ENCODE measurements around the gene FGD6. TPM values are rescaled to one million over a fixed set of nuclear protein-coding genes. Genes with fewer than 3 reads are reported as not detected.
A peak's percentile ranks its signal among the peaks of the same experiment; 100 is the strongest.

The FGD6 gene
- total RNA-seq, 6 donors from 2014 or later = 14.7 to 36.1 (median 20.2) TPM

GRCh38 chr12:95185854-95186253, 31.4 kb downstream of the FGD6 start:
- no peaks in the 10 kb centered on the region for H3K9me3 ChIP-seq
- ATAC-seq (ENCODE audit: low FRiP score in 2 of 2) (no peak), DNase-seq (no peak)
- H3K4me3 ChIP-seq = no peak overlapping the region
- no peaks in the 10 kb centered on the region for H3K27me3 ChIP-seq
- TF ChIP-seq POLR2AphosphoS5 (IDR thresholded peaks at IDR 0.05) (no peak), CTCF (IDR thresholded peaks at IDR 0.05) (no peak), EP300 (IDR thresholded peaks at IDR 0.05) (no peak), POLR2A (IDR thresholded peaks at IDR 0.05) (no peak)
- H3K4me1 ChIP-seq = no peaks in the 10 kb centered on the region
- peaks cover 0 to 4% (median 0%) of the 10 kb centered on the region in 4 donors for H3K36me3 ChIP-seq
- H3K27ac ChIP-seq = no peak overlapping the region

- Histone ChIP-seq H3K4me3 (no peak overlapping the region), H3K27me3 (no peaks in the 10 kb centered on the region), H3K4me1 (no peaks in the 10 kb centered on the region), H3K9me3 (no peaks in the 10 kb centered on the region), H3K27ac (no peak overlapping the region), H3K36me3 (peaks cover 0 to 4% (median 0%) of the 10 kb centered on the region in 4 donors)
- 55 to 64% methylated on average over 8 of the region's 8 CpGs for WGBS, 2 donors
- TF ChIP-seq CTCF (IDR thresholded peaks at IDR 0.05) (no peak), EP300 (IDR thresholded peaks at IDR 0.05) (no peak), POLR2AphosphoS5 (IDR thresholded peaks at IDR 0.05) (no peak), POLR2A (IDR thresholded peaks at IDR 0.05) (no peak)
- DNase-seq (no peak), ATAC-seq (ENCODE audit: low FRiP score in 2 of 2) (no peak)
Measured at GRCh38 chr12:95185072-95185471, 32.2 kb downstream of the FGD6 start.

GRCh38 chr12:95184121-95184520, 33.1 kb downstream of the FGD6 start:
- Histone ChIP-seq H3K27me3 (no peaks in the 10 kb centered on the region), H3K9me3 (no peaks in the 10 kb centered on the region), H3K4me1 (no peaks in the 10 kb centered on the region), H3K27ac (no peak overlapping the region), H3K4me3 (no peak overlapping the region), H3K36me3 (peaks cover 0 to 3% (median 0%) of the 10 kb centered on the region in 4 donors)
- TF ChIP-seq EP300 (IDR thresholded peaks at IDR 0.05) (no peak), POLR2AphosphoS5 (IDR thresholded peaks at IDR 0.05) (no peak), POLR2A (IDR thresholded peaks at IDR 0.05) (no peak), CTCF (IDR thresholded peaks at IDR 0.05) (no peak)
- DNase-seq (no peak), ATAC-seq (ENCODE audit: low FRiP score in 2 of 2) (no peak)

GRCh38 chr12:95182868-95183415, 34.3 kb downstream of the FGD6 start:
- ATAC-seq (ENCODE audit: low FRiP score in 2 of 2) (peak in 1 of 2 donors; percentile 23), DNase-seq (no peak)
- Histone ChIP-seq H3K4me1 (no peaks in the 10 kb centered on the region), H3K4me3 (no peak overlapping the region), H3K36me3 (no peaks in the 10 kb centered on the region), H3K27ac (no peak overlapping the region), H3K27me3 (no peaks in the 10 kb centered on the region), H3K9me3 (no peaks in the 10 kb centered on the region)
- TF ChIP-seq POLR2A (IDR thresholded peaks at IDR 0.05) (no peak), EP300 (IDR thresholded peaks at IDR 0.05) (no peak), CTCF (IDR thresholded peaks at IDR 0.05) (no peak), POLR2AphosphoS5 (IDR thresholded peaks at IDR 0.05) (no peak)
- WGBS, 2 donors = 75 to 76% methylated on average over 5 of the region's 5 CpGs

GRCh38 chr12:95181103-95181502, 36.2 kb downstream of the FGD6 start:
- Histone ChIP-seq H3K4me3 (no peak overlapping the region), H3K36me3 (no peaks in the 10 kb centered on the region), H3K4me1 (peaks cover 0 to 5% (median 0%) of the 10 kb centered on the region in 4 donors), H3K27ac (no peak overlapping the region), H3K9me3 (no peaks in the 10 kb centered on the region), H3K27me3 (no peaks in the 10 kb centered on the region)
- ATAC-seq (ENCODE audit: low FRiP score in 2 of 2) = no peak
- WGBS, 2 donors = 77 to 89% methylated on average over 2 of the region's 2 CpGs
- TF ChIP-seq EP300 (IDR thresholded peaks at IDR 0.05) (no peak), POLR2A (IDR thresholded peaks at IDR 0.05) (no peak), POLR2AphosphoS5 (IDR thresholded peaks at IDR 0.05) (no peak), CTCF (IDR thresholded peaks at IDR 0.05) (no peak)
- no peak for DNase-seq

Measured in upper lobe of left lung (tissue), 6 donors.